OCI-M1 (cell line): ENCODE data around the gene IL15RA.
"Not testable (repeated sequence)": the region's sequence is repeated elsewhere in the genome, so short reads cannot be mapped to it uniquely, and the experiment has no call there.

Experiments
- DNase-seq: peaks from one replicate; lab custom pipeline; 2025; lab: John Stamatoyannopoulos, UW

Gene IL15RA

GRCh38 chr10:5927306-5927705 lies 50.0 kb downstream of the IL15RA start:
- DNase-seq = no peak

GRCh38 chr10:5924889-5925288 lies 52.5 kb downstream of the IL15RA start:
- no peak for DNase-seq

GRCh38 chr10:5921746-5922145 lies 55.6 kb downstream of the IL15RA start:
- DNase-seq = no peak

- no peak for DNase-seq
Measured at GRCh38 chr10:5919568-5919967, 57.8 kb downstream of the IL15RA start.

GRCh38 chr10:5918763-5919162 lies 58.6 kb downstream of the IL15RA start:
- DNase-seq = no peak

GRCh38 chr10:5917305-5917704 lies 60.0 kb downstream of the IL15RA start:
- DNase-seq = no peak

- no peak for DNase-seq
Measured at GRCh38 chr10:5915451-5915850, 61.9 kb downstream of the IL15RA start.

- no peak for DNase-seq
Measured at GRCh38 chr10:5913736-5914135, 63.6 kb downstream of the IL15RA start.

- no peak for DNase-seq
Measured at GRCh38 chr10:5911670-5912069, 65.7 kb downstream of the IL15RA start.

- no peak for DNase-seq
Measured at GRCh38 chr10:5910323-5911100, 66.8 kb downstream of the IL15RA start.

GRCh38 chr10:5908676-5909075 lies 68.7 kb downstream of the IL15RA start:
- DNase-seq = not testable (repeated sequence)

GRCh38 chr10:5906651-5907050 lies 70.7 kb downstream of the IL15RA start:
- DNase-seq = no peak

GRCh38 chr10:5905854-5906507 lies 71.4 kb downstream of the IL15RA start:
- DNase-seq = no peak

GRCh38 chr10:5904227-5904626 lies 73.1 kb downstream of the IL15RA start:
- no peak for DNase-seq

GRCh38 chr10:5903563-5903962 lies 73.8 kb downstream of the IL15RA start:
- DNase-seq = no peak

- no peak for DNase-seq
Measured at GRCh38 chr10:5902511-5903274, 74.7 kb downstream of the IL15RA start.
